ENCODE measurements around the gene STIM2.

The STIM2 gene

GRCh38 chr4:26859762-26860156 is 882 bp upstream of the STIM2 start:
- DNase-seq (ENCODE audit: low read depth) = no peak
- Histone ChIP-seq H3K9me3 (ENCODE audit: control insufficient read depth, low read length) (no peaks in the 10 kb centered on the region), H3K4me3 (ENCODE audit: low read length) (peak overlapping the region; percentile 93), H3K36me3 (ENCODE audit: control insufficient read depth, insufficient read depth, low read length, severe bottlenecking) (no peaks in the 10 kb centered on the region), H3K4me1 (ENCODE audit: control insufficient read depth, insufficient read depth, low read length) (peaks cover 43% of the 10 kb centered on the region), H3K9ac (ENCODE audit: low read length) (peak overlapping the region; percentile 86), H3K27me3 (replicated peaks; ENCODE audit: control insufficient read depth, insufficient read depth, low read length) (no peaks in the 10 kb centered on the region)

- DNase-seq (ENCODE audit: low read depth) = peak; percentile 75
- Histone ChIP-seq H3K4me3 (ENCODE audit: low read length) (peak overlapping the region; percentile 93), H3K36me3 (ENCODE audit: control insufficient read depth, insufficient read depth, low read length, severe bottlenecking) (no peaks in the 10 kb centered on the region), H3K27me3 (replicated peaks; ENCODE audit: control insufficient read depth, insufficient read depth, low read length) (no peaks in the 10 kb centered on the region), H3K9ac (ENCODE audit: low read length) (peak overlapping the region; percentile 86), H3K9me3 (ENCODE audit: control insufficient read depth, low read length) (no peaks in the 10 kb centered on the region), H3K4me1 (ENCODE audit: control insufficient read depth, insufficient read depth, low read length) (peaks cover 43% of the 10 kb centered on the region)
These were observed 337 bp downstream of the STIM2 start for GRCh38 chr4:26860922-26861433.

GRCh38 chr4:26861434-26862186 is 969 bp downstream of the STIM2 start:
- peaks cover 43% of the 10 kb centered on the region for H3K4me1 ChIP-seq (ENCODE audit: control insufficient read depth, insufficient read depth, low read length)
- DNase-seq (ENCODE audit: low read depth) = peak; percentile 81
- peak overlapping the region; percentile 93 for H3K4me3 ChIP-seq (ENCODE audit: low read length)
- peak overlapping the region; percentile 86 for H3K9ac ChIP-seq (ENCODE audit: low read length)
- H3K27me3 ChIP-seq (replicated peaks; ENCODE audit: control insufficient read depth, insufficient read depth, low read length) = no peaks in the 10 kb centered on the region
- no peaks in the 10 kb centered on the region for H3K9me3 ChIP-seq (ENCODE audit: control insufficient read depth, low read length)
- no peaks in the 10 kb centered on the region for H3K36me3 ChIP-seq (ENCODE audit: control insufficient read depth, insufficient read depth, low read length, severe bottlenecking)

GRCh38 chr4:26862381-26862915 is 1.8 kb downstream of the STIM2 start:
- H3K4me3 ChIP-seq (ENCODE audit: low read length) = peak overlapping the region; percentile 93
- no peaks in the 10 kb centered on the region for H3K9me3 ChIP-seq (ENCODE audit: control insufficient read depth, low read length)
- peaks cover 38% of the 10 kb centered on the region for H3K4me1 ChIP-seq (ENCODE audit: control insufficient read depth, insufficient read depth, low read length)
- H3K9ac ChIP-seq (ENCODE audit: low read length) = peak overlapping the region; percentile 86
- no peaks in the 10 kb centered on the region for H3K27me3 ChIP-seq (replicated peaks; ENCODE audit: control insufficient read depth, insufficient read depth, low read length)
- DNase-seq (ENCODE audit: low read depth) = peak; percentile 27
- no peaks in the 10 kb centered on the region for H3K36me3 ChIP-seq (ENCODE audit: control insufficient read depth, insufficient read depth, low read length, severe bottlenecking)

- H3K4me3 ChIP-seq (ENCODE audit: low read length) = no peak overlapping the region
- no peaks in the 10 kb centered on the region for H3K27me3 ChIP-seq (replicated peaks; ENCODE audit: control insufficient read depth, insufficient read depth, low read length)
- peak overlapping the region; percentile 6 for H3K9ac ChIP-seq (ENCODE audit: low read length)
- H3K4me1 ChIP-seq (ENCODE audit: control insufficient read depth, insufficient read depth, low read length) = peaks cover 30% of the 10 kb centered on the region
- no peak for DNase-seq (ENCODE audit: low read depth)
- H3K36me3 ChIP-seq (ENCODE audit: control insufficient read depth, insufficient read depth, low read length, severe bottlenecking) = no peaks in the 10 kb centered on the region
- H3K9me3 ChIP-seq (ENCODE audit: control insufficient read depth, low read length) = no peaks in the 10 kb centered on the region
These were observed 2.9 kb downstream of the STIM2 start for GRCh38 chr4:26863512-26863911.

- peaks cover 17% of the 10 kb centered on the region for H3K4me1 ChIP-seq (ENCODE audit: control insufficient read depth, insufficient read depth, low read length)
- no peaks in the 10 kb centered on the region for H3K27me3 ChIP-seq (replicated peaks; ENCODE audit: control insufficient read depth, insufficient read depth, low read length)
These were observed 4.3 kb downstream of the STIM2 start for GRCh38 chr4:26864899-26865298.

GRCh38 chr4:26866203-26866602 is 5.6 kb downstream of the STIM2 start:
- Histone ChIP-seq H3K4me1 (ENCODE audit: control insufficient read depth, insufficient read depth, low read length) (peaks cover 14% of the 10 kb centered on the region), H3K9me3 (ENCODE audit: control insufficient read depth, low read length) (no peaks in the 10 kb centered on the region), H3K9ac (ENCODE audit: low read length) (no peak overlapping the region), H3K27me3 (replicated peaks; ENCODE audit: control insufficient read depth, insufficient read depth, low read length) (no peaks in the 10 kb centered on the region), H3K36me3 (ENCODE audit: control insufficient read depth, insufficient read depth, low read length, severe bottlenecking) (no peaks in the 10 kb centered on the region), H3K4me3 (ENCODE audit: low read length) (no peak overlapping the region)
- no peak for DNase-seq (ENCODE audit: low read depth)

More at GRCh38 chr4:26864899-26865298, 4.3 kb downstream of the STIM2 start:
- Histone ChIP-seq H3K4me3 (ENCODE audit: low read length) (no peak overlapping the region), H3K9me3 (ENCODE audit: control insufficient read depth, low read length) (no peaks in the 10 kb centered on the region), H3K36me3 (ENCODE audit: control insufficient read depth, insufficient read depth, low read length, severe bottlenecking) (no peaks in the 10 kb centered on the region), H3K9ac (ENCODE audit: low read length) (no peak overlapping the region)
- no peak for DNase-seq (ENCODE audit: low read depth)

- H3K4me3 ChIP-seq (ENCODE audit: low read length) = no peak overlapping the region
- H3K9ac ChIP-seq (ENCODE audit: low read length) = no peak overlapping the region
- no peaks in the 10 kb centered on the region for H3K9me3 ChIP-seq (ENCODE audit: control insufficient read depth, low read length)
- peaks cover 20% of the 10 kb centered on the region for H3K4me1 ChIP-seq (ENCODE audit: control insufficient read depth, insufficient read depth, low read length)
- no peaks in the 10 kb centered on the region for H3K36me3 ChIP-seq (ENCODE audit: control insufficient read depth, insufficient read depth, low read length, severe bottlenecking)
- no peaks in the 10 kb centered on the region for H3K27me3 ChIP-seq (replicated peaks; ENCODE audit: control insufficient read depth, insufficient read depth, low read length)
- DNase-seq (ENCODE audit: low read depth) = no peak
These were observed 6.1 kb downstream of the STIM2 start for GRCh38 chr4:26866781-26867180.

GRCh38 chr4:26867914-26868684 is 7.5 kb downstream of the STIM2 start:
- DNase-seq (ENCODE audit: low read depth) = no peak
- no peak overlapping the region for H3K4me3 ChIP-seq (ENCODE audit: low read length)
- no peaks in the 10 kb centered on the region for H3K9me3 ChIP-seq (ENCODE audit: control insufficient read depth, low read length)
- H3K27me3 ChIP-seq (replicated peaks; ENCODE audit: control insufficient read depth, insufficient read depth, low read length) = no peaks in the 10 kb centered on the region
- H3K36me3 ChIP-seq (ENCODE audit: control insufficient read depth, insufficient read depth, low read length, severe bottlenecking) = no peaks in the 10 kb centered on the region
- H3K9ac ChIP-seq (ENCODE audit: low read length) = no peak overlapping the region
- peaks cover 14% of the 10 kb centered on the region for H3K4me1 ChIP-seq (ENCODE audit: control insufficient read depth, insufficient read depth, low read length)

- Histone ChIP-seq H3K9me3 (ENCODE audit: control insufficient read depth, low read length) (no peaks in the 10 kb centered on the region), H3K4me3 (ENCODE audit: low read length) (no peak overlapping the region), H3K27me3 (replicated peaks; ENCODE audit: control insufficient read depth, insufficient read depth, low read length) (no peaks in the 10 kb centered on the region), H3K9ac (ENCODE audit: low read length) (no peak overlapping the region), H3K4me1 (ENCODE audit: control insufficient read depth, insufficient read depth, low read length) (peaks cover 8% of the 10 kb centered on the region), H3K36me3 (ENCODE audit: control insufficient read depth, insufficient read depth, low read length, severe bottlenecking) (no peaks in the 10 kb centered on the region)
- DNase-seq (ENCODE audit: low read depth) = no peak
These were observed 10.1 kb downstream of the STIM2 start for GRCh38 chr4:26870576-26871262.

GRCh38 chr4:26871611-26872010 is 11.0 kb downstream of the STIM2 start:
- H3K9ac ChIP-seq (ENCODE audit: low read length) = no peak overlapping the region
- DNase-seq (ENCODE audit: low read depth) = peak; percentile 84
- no peaks in the 10 kb centered on the region for H3K27me3 ChIP-seq (replicated peaks; ENCODE audit: control insufficient read depth, insufficient read depth, low read length)
- peaks cover 8% of the 10 kb centered on the region for H3K4me1 ChIP-seq (ENCODE audit: control insufficient read depth, insufficient read depth, low read length)
- H3K9me3 ChIP-seq (ENCODE audit: control insufficient read depth, low read length) = no peaks in the 10 kb centered on the region
- no peaks in the 10 kb centered on the region for H3K36me3 ChIP-seq (ENCODE audit: control insufficient read depth, insufficient read depth, low read length, severe bottlenecking)
- no peak overlapping the region for H3K4me3 ChIP-seq (ENCODE audit: low read length)

Measured in adipocyte (in vitro differentiated cells).